G401 (cell line): ENCODE measurements around the gene GAPDH. TPM values are rescaled to one million over a fixed set of nuclear protein-coding genes. Genes with fewer than 3 reads are reported as not detected.
"Not testable (repeated sequence)": the region's sequence is repeated elsewhere in the genome, so short reads cannot be mapped to it uniquely, and the experiment has no call there.

Experiments used
- DNase-seq: peaks from one replicate; pipeline ENCODE4 v3.0.0-alpha.2; 2015; ENCODE audit warnings: low spot score
- in situ Hi-C: cut with HindIII; loops from 2 replicates; pipeline ENCODE4 v1.10.0; 2016; ENCODE audit warnings: low sequenced_read_pairs, mixed read lengths
- total RNA-seq: library from RNA; depleted of rRNA; stranded (reverse); fragments of >200 nt; shearing (Covaris generic); gene quantifications from 2 replicates; pipeline ENCODE4 v1.2.3, GENCODE V29; 2014

GAPDH gene
- total RNA-seq, 1 experiment from 2014 or later: 4,312 TPM

DNA sequence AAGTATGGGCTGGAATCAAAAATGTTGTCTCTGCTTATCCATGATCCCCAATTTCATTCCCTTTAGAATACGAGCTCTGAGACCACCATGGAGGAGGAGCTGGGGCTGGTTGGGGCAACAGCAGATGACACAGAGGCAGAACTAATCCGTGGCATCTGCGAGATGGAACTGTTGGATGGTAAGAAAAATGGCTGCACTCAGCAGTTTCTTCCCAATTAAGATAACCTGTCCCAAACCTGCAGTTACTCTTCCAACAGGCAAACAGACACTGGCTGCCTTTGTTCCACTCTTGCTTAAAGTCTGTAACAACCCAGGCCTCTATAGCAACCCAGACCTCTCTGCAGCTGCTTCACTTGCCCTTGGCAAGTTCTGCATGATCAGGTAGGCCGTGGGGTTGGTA, 6.6 kb upstream of the GAPDH start:
- DNase-seq: no peak
- in situ Hi-C loops: no loop called here

DNA sequence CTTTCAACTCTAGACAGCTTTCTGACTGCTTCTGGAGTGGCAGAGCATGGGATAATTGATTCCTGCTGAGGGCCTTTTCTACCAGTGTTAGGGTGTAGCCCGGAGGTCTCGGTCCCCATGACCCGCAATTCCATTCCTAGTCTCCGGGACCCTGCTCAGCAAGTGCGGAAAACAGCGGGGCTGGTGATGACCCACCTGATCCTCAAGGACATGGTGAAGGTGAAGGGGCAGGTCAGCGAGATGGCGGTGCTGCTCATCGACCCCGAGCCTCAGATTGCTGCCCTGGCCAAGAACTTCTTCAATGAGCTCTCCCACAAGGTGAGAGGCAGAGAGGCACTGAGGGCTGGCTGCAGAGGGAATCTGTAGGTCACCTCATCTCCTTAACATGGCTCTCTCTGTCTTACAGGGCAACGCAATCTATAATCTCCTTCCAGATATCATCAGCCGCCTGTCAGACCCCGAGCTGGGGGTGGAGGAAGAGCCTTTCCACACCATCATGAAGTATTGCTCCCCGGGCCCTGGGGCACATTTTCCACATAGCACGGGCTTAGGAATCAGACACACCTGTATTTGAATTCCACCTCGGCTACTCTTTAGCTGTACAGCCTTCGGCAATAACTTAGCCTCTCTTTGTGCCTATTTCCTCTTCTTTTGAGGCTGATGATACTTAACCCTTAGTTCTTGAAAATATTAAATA, 5.6 kb upstream of the GAPDH start:
- DNase-seq: no peak
- in situ Hi-C loops: no loop called here

DNA sequence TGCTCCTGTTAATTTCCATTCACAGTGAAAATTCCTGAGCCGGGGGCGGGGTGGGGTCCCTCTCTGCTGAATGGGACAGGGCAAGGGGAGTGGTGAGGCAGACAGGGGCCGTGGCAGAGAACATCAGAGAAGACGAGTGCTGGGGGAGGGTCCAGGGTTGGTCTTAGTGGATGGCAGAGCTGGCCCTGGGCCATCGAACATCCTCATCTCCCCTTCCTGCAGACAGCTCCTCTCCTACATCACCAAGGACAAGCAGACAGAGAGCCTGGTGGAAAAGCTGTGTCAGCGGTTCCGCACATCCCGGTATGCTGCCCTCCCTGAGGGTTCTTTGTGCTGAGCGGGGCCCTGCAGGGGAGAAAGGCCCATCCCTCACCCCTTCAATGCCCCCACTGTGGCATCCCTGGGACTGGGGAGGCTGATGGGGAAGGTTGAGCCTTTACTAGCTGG, 5.0 kb upstream of the GAPDH start:
- in situ Hi-C loops: no loop called here
- no peak for DNase-seq

DNA sequence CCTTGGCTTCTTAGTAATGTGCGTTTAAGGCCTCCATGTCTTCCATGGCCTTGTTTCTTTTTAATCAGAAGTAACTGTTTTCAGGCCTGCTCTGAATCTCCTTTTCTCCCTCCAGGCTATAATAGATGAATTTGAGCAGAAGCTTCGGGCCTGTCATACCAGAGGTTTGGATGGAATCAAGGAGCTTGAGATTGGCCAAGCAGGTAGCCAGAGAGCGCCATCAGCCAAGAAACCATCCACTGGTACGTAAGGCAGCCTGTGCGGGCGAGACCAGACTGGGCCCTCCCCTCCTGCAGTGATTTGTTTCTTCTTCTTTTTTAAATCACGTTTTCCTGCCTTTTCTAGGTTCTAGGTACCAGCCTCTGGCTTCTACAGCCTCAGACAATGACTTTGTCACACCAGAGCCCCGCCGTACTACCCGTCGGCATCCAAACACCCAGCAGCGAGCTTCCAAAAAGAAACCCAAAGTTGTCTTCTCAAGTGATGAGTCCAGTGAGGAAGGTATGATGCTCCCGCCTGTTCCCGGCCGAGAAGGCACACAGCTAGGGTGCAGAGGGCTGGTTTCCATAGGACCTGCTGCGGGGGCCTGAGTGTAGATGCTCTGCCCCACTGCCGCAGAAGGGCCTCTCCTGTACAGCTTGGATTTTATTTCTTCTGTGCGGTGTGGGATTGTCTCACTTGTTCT, 3.6 kb upstream of the GAPDH start:
- DNase-seq: no peak
- in situ Hi-C loops: no loop called here

DNA sequence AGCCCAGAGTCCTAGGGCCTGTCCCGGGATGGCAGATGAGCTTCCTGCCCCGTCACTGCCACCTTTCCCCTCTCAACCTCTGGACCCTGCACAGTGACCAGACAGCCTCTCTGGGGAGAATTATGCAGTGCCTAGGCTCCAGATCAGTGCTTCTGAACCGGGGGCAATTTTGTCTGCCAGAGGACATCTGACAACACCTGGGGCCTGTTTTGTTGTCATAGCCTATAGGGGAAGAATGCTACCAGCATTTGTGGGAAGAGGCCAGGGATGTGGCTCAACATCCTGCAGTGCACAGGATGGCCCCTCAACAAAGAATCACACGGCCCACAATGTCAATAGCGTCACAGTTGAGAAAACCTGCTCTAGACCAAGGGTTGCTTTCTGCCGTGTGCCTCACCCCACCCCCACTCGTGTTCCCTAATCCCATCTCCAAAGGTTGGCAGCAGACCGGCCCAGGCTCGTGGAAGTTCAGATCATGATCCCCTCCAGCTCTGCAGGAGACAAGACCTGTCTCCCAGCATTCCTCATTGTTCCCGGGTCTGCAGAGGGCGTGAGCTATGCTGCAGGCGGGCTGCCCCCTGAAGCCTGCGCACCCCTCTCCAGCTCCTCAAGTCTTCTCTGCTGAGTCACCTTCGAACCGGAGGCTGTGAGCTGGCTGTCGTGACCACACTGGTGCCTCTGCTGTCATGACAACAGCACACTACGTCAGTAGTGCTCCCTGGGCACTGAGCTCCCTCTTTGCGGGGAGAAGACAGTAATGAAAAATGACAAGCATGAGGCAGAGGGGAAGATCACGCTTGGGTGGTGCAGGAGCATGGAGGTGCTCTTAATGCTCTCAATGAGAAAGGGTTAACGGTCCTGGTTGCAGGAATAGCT, 2.0 kb upstream of the GAPDH start:
- peak; percentile 79 for DNase-seq
- in situ Hi-C loops: no loop called here

DNA sequence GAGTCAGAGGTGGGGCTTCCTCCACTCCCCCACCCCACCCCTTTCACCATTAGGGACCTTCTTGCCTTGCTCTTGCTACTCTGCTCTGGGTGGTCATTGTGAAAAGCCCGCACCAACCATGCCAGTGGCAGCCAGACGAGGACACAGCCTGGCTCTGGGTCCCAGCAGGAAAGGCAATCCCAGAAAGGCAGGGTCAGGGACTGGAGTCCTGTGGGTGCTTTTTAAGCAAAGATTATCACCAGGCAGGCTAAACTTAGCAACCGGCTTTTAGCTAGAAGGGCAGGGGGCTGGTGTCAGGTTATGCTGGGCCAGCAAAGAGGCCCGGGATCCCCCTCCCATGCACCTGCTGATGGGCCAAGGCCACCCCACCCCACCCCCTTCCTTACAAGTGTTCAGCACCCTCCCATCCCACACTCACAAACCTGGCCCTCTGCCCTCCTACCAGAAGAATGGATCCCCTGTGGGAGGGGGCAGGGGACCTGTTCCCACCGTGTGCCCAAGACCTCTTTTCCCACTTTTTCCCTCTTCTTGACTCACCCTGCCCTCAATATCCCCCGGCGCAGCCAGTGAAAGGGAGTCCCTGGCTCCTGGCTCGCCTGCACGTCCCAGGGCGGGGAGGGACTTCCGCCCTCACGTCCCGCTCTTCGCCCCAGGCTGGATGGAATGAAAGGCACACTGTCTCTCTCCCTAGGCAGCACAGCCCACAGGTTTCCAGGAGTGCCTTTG, 1.2 kb upstream of the GAPDH start:
- in situ Hi-C loops: no loop called here
- peak; percentile 78 for DNase-seq

DNA sequence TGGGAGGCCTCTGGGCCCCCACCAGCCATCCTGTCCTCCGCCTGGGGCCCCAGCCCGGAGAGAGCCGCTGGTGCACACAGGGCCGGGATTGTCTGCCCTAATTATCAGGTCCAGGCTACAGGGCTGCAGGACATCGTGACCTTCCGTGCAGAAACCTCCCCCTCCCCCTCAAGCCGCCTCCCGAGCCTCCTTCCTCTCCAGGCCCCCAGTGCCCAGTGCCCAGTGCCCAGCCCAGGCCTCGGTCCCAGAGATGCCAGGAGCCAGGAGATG, 729 bp upstream of the GAPDH start:
- DNase-seq: no peak
- in situ Hi-C loops: no loop called here

DNA sequence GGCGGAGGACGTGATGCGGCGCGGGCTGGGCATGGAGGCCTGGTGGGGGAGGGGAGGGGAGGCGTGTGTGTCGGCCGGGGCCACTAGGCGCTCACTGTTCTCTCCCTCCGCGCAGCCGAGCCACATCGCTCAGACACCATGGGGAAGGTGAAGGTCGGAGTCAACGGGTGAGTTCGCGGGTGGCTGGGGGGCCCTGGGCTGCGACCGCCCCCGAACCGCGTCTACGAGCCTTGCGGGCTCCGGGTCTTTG, 303 bp downstream of the GAPDH start:
- in situ Hi-C loops: no loop called here
- no peak for DNase-seq

DNA sequence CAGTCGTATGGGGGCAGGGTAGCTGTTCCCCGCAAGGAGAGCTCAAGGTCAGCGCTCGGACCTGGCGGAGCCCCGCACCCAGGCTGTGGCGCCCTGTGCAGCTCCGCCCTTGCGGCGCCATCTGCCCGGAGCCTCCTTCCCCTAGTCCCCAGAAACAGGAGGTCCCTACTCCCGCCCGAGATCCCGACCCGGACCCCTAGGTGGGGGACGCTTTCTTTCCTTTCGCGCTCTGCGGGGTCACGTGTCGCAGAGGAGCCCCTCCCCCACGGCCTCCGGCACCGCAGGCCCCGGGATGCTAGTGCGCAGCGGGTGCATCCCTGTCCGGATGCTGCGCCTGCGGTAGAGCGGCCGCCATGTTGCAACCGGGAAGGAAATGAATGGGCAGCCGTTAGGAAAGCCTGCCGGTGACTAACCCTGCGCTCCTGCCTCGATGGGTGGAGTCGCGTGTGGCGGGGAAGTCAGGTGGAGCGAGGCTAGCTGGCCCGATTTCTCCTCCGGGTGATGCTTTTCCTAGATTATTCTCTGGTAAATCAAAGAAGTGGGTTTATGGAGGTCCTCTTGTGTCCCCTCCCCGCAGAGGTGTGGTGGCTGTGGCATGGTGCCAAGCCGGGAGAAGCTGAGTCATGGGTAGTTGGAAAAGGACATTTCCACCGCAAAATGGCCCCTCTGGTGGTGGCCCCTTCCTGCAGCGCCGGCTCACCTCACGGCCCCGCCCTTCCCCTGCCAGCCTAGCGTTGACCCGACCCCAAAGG, 804 bp downstream of the GAPDH start:
- in situ Hi-C loops: no loop called here

DNA sequence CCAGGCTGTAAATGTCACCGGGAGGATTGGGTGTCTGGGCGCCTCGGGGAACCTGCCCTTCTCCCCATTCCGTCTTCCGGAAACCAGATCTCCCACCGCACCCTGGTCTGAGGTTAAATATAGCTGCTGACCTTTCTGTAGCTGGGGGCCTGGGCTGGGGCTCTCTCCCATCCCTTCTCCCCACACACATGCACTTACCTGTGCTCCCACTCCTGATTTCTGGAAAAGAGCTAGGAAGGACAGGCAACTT, 1.3 kb downstream of the GAPDH start:
- in situ Hi-C loops: no loop called here
- no peak for DNase-seq

More for the DNA sequence above, 804 bp downstream of the GAPDH start:
- peak; percentile 64 for DNase-seq

DNA sequence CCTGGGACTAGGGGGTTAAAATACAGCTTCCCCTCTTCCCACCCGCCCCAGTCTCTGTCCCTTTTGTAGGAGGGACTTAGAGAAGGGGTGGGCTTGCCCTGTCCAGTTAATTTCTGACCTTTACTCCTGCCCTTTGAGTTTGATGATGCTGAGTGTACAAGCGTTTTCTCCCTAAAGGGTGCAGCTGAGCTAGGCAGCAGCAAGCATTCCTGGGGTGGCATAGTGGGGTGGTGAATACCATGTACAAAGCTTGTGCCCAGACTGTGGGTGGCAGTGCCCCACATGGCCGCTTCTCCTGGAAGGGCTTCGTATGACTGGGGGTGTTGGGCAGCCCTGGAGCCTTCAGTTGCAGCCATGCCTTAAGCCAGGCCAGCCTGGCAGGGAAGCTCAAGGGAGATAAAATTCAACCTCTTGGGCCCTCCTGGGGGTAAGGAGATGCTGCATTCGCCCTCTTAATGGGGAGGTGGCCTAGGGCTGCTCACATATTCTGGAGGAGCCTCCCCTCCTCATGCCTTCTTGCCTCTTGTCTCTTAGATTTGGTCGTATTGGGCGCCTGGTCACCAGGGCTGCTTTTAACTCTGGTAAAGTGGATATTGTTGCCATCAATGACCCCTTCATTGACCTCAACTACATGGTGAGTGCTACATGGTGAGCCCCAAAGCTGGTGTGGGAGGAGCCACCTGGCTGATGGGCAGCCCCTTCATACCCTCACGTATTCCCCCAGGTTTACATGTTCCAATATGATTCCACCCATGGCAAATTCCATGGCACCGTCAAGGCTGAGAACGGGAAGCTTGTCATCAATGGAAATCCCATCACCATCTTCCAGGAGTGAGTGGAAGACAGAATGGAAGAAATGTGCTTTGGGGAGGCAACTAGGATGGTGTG, 1.9 kb downstream of the GAPDH start:
- no peak for DNase-seq
- in situ Hi-C loops: no loop called here

DNA sequence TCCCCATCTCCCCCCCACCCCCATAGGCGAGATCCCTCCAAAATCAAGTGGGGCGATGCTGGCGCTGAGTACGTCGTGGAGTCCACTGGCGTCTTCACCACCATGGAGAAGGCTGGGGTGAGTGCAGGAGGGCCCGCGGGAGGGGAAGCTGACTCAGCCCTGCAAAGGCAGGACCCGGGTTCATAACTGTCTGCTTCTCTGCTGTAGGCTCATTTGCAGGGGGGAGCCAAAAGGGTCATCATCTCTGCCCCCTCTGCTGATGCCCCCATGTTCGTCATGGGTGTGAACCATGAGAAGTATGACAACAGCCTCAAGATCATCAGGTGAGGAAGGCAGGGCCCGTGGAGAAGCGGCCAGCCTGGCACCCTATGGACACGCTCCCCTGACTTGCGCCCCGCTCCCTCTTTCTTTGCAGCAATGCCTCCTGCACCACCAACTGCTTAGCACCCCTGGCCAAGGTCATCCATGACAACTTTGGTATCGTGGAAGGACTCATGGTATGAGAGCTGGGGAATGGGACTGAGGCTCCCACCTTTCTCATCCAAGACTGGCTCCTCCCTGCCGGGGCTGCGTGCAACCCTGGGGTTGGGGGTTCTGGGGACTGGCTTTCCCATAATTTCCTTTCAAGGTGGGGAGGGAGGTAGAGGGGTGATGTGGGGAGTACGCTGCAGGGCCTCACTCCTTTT, 2.7 kb downstream of the GAPDH start:
- no peak for DNase-seq
- in situ Hi-C loops: no loop called here

DNA sequence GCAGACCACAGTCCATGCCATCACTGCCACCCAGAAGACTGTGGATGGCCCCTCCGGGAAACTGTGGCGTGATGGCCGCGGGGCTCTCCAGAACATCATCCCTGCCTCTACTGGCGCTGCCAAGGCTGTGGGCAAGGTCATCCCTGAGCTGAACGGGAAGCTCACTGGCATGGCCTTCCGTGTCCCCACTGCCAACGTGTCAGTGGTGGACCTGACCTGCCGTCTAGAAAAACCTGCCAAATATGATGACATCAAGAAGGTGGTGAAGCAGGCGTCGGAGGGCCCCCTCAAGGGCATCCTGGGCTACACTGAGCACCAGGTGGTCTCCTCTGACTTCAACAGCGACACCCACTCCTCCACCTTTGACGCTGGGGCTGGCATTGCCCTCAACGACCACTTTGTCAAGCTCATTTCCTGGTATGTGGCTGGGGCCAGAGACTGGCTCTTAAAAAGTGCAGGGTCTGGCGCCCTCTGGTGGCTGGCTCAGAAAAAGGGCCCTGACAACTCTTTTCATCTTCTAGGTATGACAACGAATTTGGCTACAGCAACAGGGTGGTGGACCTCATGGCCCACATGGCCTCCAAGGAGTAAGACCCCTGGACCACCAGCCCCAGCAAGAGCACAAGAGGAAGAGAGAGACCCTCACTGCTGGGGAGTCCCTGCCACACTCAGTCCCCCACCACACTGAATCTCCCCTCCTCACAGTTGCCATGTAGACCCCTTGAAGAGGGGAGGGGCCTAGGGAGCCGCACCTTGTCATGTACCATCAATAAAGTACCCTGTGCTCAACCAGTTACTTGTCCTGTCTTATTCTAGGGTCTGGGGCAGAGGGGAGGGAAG, 3.5 kb downstream of the GAPDH start:
- peak; percentile 84 for DNase-seq
- in situ Hi-C loops: not testable (repeated sequence)

DNA sequence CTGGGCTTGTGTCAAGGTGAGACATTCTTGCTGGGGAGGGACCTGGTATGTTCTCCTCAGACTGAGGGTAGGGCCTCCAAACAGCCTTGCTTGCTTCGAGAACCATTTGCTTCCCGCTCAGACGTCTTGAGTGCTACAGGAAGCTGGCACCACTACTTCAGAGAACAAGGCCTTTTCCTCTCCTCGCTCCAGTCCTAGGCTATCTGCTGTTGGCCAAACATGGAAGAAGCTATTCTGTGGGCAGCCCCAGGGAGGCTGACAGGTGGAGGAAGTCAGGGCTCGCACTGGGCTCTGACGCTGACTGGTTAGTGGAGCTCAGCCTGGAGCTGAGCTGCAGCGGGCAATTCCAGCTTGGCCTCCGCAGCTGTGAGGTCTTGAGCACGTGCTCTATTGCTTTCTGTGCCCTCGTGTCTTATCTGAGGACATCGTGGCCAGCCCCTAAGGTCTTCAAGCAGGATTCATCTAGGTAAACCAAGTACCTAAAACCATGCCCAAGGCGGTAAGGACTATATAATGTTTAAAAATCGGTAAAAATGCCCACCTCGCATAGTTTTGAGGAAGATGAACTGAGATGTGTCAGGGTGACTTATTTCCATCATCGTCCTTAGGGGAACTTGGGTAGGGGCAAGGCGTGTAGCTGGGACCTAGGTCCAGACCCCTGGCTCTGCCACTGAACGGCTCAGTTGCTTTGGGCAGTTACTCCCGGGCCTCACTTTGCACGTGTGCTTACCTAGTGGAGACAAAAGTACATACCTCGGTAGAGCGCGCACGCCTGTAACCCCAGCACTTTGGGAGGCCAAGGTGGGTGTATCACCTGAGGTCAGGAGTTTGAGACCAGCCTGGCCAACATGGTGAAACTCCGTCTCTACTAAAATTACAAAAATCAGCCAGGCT, 4.3 kb downstream of the GAPDH start:
- in situ Hi-C loops: no loop called here
- DNase-seq: peak; percentile 45

DNA sequence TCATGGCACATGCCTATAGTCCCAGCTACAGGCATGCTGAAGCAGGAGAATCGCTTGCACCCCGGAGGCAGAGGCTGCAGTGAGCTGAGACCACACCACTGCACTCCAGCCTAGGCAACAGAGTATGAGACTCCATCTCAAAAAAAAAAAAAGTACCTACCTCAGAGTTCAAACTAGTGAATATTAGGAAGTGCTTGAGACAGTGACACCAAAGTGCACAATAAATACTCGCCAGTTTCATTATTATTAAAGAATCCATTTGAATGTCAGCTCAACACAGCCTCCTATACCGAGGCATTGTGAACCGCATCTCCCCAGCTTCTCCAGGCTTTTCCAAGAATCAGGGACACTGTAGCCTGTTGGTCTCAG, 5.0 kb downstream of the GAPDH start:
- in situ Hi-C loops: no loop called here
- no peak for DNase-seq

DNA sequence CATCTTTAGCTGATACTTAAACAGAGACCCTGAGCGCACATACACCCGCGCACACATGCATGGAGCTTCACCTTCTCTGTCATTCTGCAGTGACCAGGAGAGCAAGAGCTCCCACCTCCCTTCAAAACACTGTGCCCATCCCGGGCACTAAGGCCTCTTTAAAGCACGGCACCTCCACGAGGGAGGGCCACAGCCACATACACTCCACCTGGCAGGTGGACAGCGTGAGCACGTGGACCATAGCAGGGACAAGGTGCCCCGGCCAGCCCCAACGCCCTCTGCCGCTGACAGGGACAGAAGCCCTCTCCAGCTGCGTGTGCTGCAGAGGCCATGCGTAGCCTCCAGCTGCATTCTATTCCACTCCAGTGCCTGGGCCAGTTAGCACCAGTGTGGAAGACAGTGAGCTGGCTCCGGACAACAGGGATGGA, 5.4 kb downstream of the GAPDH start:
- in situ Hi-C loops: no loop called here
- DNase-seq: no peak
